H9 (cell line): ENCODE results near the gene HIGD1B. TPM values are rescaled to one million over a fixed set of nuclear protein-coding genes. Genes with fewer than 3 reads are reported as not detected.

Source experiments
- DNase-seq: peaks from one replicate; pipeline ENCODE4 v3.0.0-alpha.2; 2017
- H2AFZ ChIP-seq: one replicate; pipeline ENCODE4 v1.6.1; 2013; ENCODE audit warnings: mild to moderate bottlenecking, low read length, control low read depth, moderate library complexity
- H2AK5ac ChIP-seq: 2 replicates; pipeline ENCODE4 v1.6.1; 2013; ENCODE audit warnings: low read length, control low read depth, mixed read lengths; ENCODE audit not compliant: insufficient read length
- H2BK120ac ChIP-seq: one replicate; pipeline ENCODE4 v1.6.1; 2013; ENCODE audit warnings: low read depth, mild to moderate bottlenecking, low read length, control low read depth, inconsistent platforms; ENCODE audit not compliant: poor library complexity, severe bottlenecking
- H2BK12ac ChIP-seq: 2 replicates; pipeline ENCODE4 v1.6.1; 2013; ENCODE audit warnings: low read length, control low read depth, mixed read lengths, low read depth; ENCODE audit not compliant: insufficient read length
- H2BK15ac ChIP-seq: 2 replicates; pipeline ENCODE4 v1.6.1; 2013; ENCODE audit warnings: low read depth, low read length, control low read depth
- H2BK20ac ChIP-seq: one replicate; pipeline ENCODE4 v1.6.1; 2013; ENCODE audit warnings: low read depth, mild to moderate bottlenecking, low read length, control low read depth, inconsistent platforms; ENCODE audit not compliant: poor library complexity, severe bottlenecking
- H2BK5ac ChIP-seq: 2 replicates; pipeline ENCODE4 v1.6.1; 2013; ENCODE audit warnings: low read length, control low read depth, mixed read lengths; ENCODE audit not compliant: insufficient read length
- H3K14ac ChIP-seq: 2 replicates; pipeline ENCODE4 v1.6.1; 2013; ENCODE audit warnings: low read length, control low read depth; ENCODE audit not compliant: insufficient read depth
- H3K18ac ChIP-seq: 2 replicates; pipeline ENCODE4 v1.6.1; 2013; ENCODE audit warnings: low read depth, mild to moderate bottlenecking, mixed read lengths, low read length, control low read depth; ENCODE audit not compliant: insufficient read length
- H3K23ac ChIP-seq: 2 replicates; pipeline ENCODE4 v1.6.1; 2013; ENCODE audit warnings: low read length, control low read depth, mixed read lengths, low read depth; ENCODE audit not compliant: insufficient read length
- H3K23me2 ChIP-seq: 2 replicates; pipeline ENCODE4 v1.6.1; 2013; ENCODE audit warnings: low read depth, mild to moderate bottlenecking, mixed read lengths, low read length, control low read depth; ENCODE audit not compliant: insufficient read length, poor library complexity, severe bottlenecking
- H3K27ac ChIP-seq: 2 replicates; pipeline ENCODE4 v1.5.1; 2013; ENCODE audit warnings: low read length, control low read depth, mixed read lengths, low read depth; ENCODE audit not compliant: insufficient read length
- H3K27me3 ChIP-seq: 2 replicates; pipeline ENCODE4 v1.6.1; 2013; ENCODE audit warnings: low read length, control low read depth, inconsistent platforms; ENCODE audit not compliant: insufficient read depth
- H3K4ac ChIP-seq: 2 replicates; pipeline ENCODE4 v1.6.1; 2013; ENCODE audit warnings: low read depth, mild to moderate bottlenecking, control low read depth, inconsistent platforms, low read length, moderate library complexity
- H3K4me1 ChIP-seq: 2 replicates; pipeline ENCODE4 v1.6.1; 2013; ENCODE audit warnings: low read length, control low read depth, inconsistent platforms; ENCODE audit not compliant: insufficient read depth
- H3K4me2 ChIP-seq: 2 replicates; pipeline ENCODE4 v1.6.1; 2013; ENCODE audit warnings: low read length, control low read depth, mixed read lengths; ENCODE audit not compliant: insufficient read length, insufficient read depth
- H3K56ac ChIP-seq: 2 replicates; pipeline ENCODE4 v1.6.1; 2013; ENCODE audit warnings: low read depth, mild to moderate bottlenecking, mixed read lengths, low read length, control low read depth; ENCODE audit not compliant: insufficient read length
- H3K79me1 ChIP-seq: 2 replicates; pipeline ENCODE4 v1.6.1; 2013; ENCODE audit warnings: low read depth, mild to moderate bottlenecking, moderate library complexity, low read length, control low read depth, inconsistent platforms; ENCODE audit not compliant: insufficient read depth, poor library complexity, severe bottlenecking
- H3K79me2 ChIP-seq: 2 replicates; pipeline ENCODE4 v1.6.1; 2013; ENCODE audit warnings: low read length, control low read depth, inconsistent platforms; ENCODE audit not compliant: insufficient read depth
- H3K9ac ChIP-seq: 2 replicates; pipeline ENCODE4 v1.6.1; 2013; ENCODE audit warnings: low read length, control low read depth, mixed read lengths; ENCODE audit not compliant: insufficient read length; ENCODE audit errors: extremely low read depth
- H3K9me3 ChIP-seq: one replicate; pipeline ENCODE4 v1.6.1; 2013; ENCODE audit warnings: low read depth, low read length, inconsistent platforms; ENCODE audit not compliant: control insufficient read depth
- H3T11ph ChIP-seq: one replicate; pipeline ENCODE4 v1.6.1; 2013; ENCODE audit warnings: mild to moderate bottlenecking, low read length, control low read depth, inconsistent platforms
- H4K20me1 ChIP-seq: one replicate; pipeline ENCODE4 v1.6.1; 2013; ENCODE audit not compliant: control insufficient read depth, insufficient read length, insufficient read depth
- H4K5ac ChIP-seq: 2 replicates; pipeline ENCODE4 v1.6.1; 2013; ENCODE audit warnings: low read depth, mild to moderate bottlenecking, mixed read lengths, low read length, control low read depth; ENCODE audit not compliant: insufficient read length
- H4K8ac ChIP-seq: replicated peaks from 2 replicates; pipeline ENCODE4 v1.6.1; 2013; ENCODE audit warnings: low read length, control low read depth, mixed read lengths, low read depth; ENCODE audit not compliant: insufficient read length
- H4K91ac ChIP-seq: 2 replicates; pipeline ENCODE4 v1.6.1; 2013; ENCODE audit warnings: low read depth, mild to moderate bottlenecking, moderate library complexity, mixed read lengths, low read length, control low read depth; ENCODE audit not compliant: insufficient read length
- H3K27ac Mint-ChIP-seq, 3 experiments: 2 replicates in 2 of 3; 3 replicates in 1 of 3; pipeline ENCODE4 v1.8.0; 2020 to 2021; ENCODE audit warnings: mixed read lengths in 3 of 3, mild to moderate bottlenecking in 1 of 3, moderate library complexity in 1 of 3
- H3K27me3 Mint-ChIP-seq: 2 replicates; pipeline ENCODE4 v1.8.0; 2021; ENCODE audit warnings: low read depth, mild to moderate bottlenecking, moderate library complexity, mixed read lengths
- H3K36me3 Mint-ChIP-seq, 3 experiments: 2 replicates in 2 of 3; 3 replicates in 1 of 3; pipeline ENCODE4 v1.8.0; 2020 to 2021; ENCODE audit warnings: low read depth in 3 of 3, mixed read lengths in 3 of 3; ENCODE audit not compliant: insufficient read depth in 1 of 3
- H3K4me1 Mint-ChIP-seq, 2 experiments: 2 replicates each; pipeline ENCODE4 v1.8.0; 2020; ENCODE audit warnings: mixed read lengths in 2 of 2
- H3K4me3 Mint-ChIP-seq, 2 experiments: 2 replicates in 1 of 2; 3 replicates in 1 of 2; pipeline ENCODE4 v1.8.0; 2020 to 2021; ENCODE audit warnings: mild to moderate bottlenecking in 2 of 2, mixed read lengths in 2 of 2, moderate library complexity in 1 of 2
- H3K9me3 Mint-ChIP-seq, 2 experiments: 2 replicates in 1 of 2; 3 replicates in 1 of 2; pipeline ENCODE4 v1.8.0; 2020; ENCODE audit warnings: mild to moderate bottlenecking in 2 of 2, mixed read lengths in 2 of 2, moderate library complexity in 1 of 2
- CTCF ChIP-seq: fragments of 200-600 bp; sonication (generic); conservative IDR thresholded peaks from 3 replicates; pipeline ENCODE4 v1.8.0; 2021; ENCODE audit warnings: antibody characterized with exemption, mild to moderate bottlenecking
- WGBS: extraction: QIAGEN DNeasy Blood & Tissue Kit; methylation state at CpG from one replicate; pipeline ENCODE4 v1.1.7; 2013; ENCODE audit warnings: missing lambda C conversion rate, low lambda C conversion rate, mixed read lengths; ENCODE audit not compliant: insufficient read length; ENCODE audit errors: extremely low coverage; 5-methylcytosine and 5-hydroxymethylcytosine counted together
- total RNA-seq: library from RNA; stranded (reverse); gene quantifications from 2 replicates; pipeline ENCODE4 v1.2.1, GENCODE V29; 2021

HIGD1B gene
- total RNA-seq, 1 experiment from 2014 or later: not detected

DNA sequence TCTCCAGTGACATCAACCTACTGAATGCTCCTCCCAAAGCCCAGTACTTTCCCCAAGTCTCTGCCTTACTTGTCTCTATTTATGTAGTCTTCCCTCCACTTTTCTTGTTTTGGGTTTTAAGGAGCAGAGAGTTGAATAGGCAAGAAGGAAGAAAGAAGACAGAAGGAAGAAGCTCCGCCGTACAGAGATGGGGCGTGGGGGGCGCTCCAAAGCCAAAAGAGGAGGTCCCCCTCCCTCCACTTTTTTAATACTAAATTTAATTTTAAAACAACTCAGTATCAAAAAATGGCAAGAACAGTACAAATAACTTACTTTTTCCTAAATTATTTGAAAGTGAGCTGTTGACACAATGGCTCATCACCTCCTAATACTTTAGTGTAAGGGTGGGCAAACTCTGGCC lies 47.0 kb downstream of the HIGD1B start:
- H2BK5ac ChIP-seq: no peak overlapping the region
- H2BK120ac ChIP-seq: no peak overlapping the region
- H3K4me1 ChIP-seq: no peaks in the 10 kb centered on the region; the same call in 1 of the 2 replicates
- H3K9ac ChIP-seq: no peak overlapping the region
- no peak overlapping the region for H4K5ac ChIP-seq
- no peak overlapping the region for H3K23ac ChIP-seq
- Mint-ChIP-seq H3K27me3 (no peaks in the 10 kb centered on the region), H3K27ac (no peak overlapping the region), H3K36me3 (peaks cover 15 to 40% (median 26%) of the 10 kb centered on the region in 3 experiments), H3K4me3 (no peak overlapping the region), H3K9me3 (no peaks in the 10 kb centered on the region), H3K4me1 (peaks cover 5 to 6% of the 10 kb centered on the region in 2 experiments)
- no peak overlapping the region for H3K27ac ChIP-seq
- H2BK15ac ChIP-seq: no peak overlapping the region
- no peak for TF ChIP-seq CTCF
- no peak overlapping the region for H3K18ac ChIP-seq
- H3K4ac ChIP-seq: no peak overlapping the region
- no peak overlapping the region for H2BK20ac ChIP-seq
- peaks cover 4% of the 10 kb centered on the region for H3K23me2 ChIP-seq
- no peaks in the 10 kb centered on the region for H4K20me1 ChIP-seq
- H3K9me3 ChIP-seq: no peaks in the 10 kb centered on the region
- WGBS: no CpG with 5 or more reads among the region's 4 CpGs
- no peak overlapping the region for H2BK12ac ChIP-seq
- DNase-seq: no peak
- no peak overlapping the region for H2AFZ ChIP-seq
- H3K14ac ChIP-seq: no peak overlapping the region
- H3K79me1 ChIP-seq: peaks cover 2% of the 10 kb centered on the region
- no peak overlapping the region for H4K8ac ChIP-seq
- no peak overlapping the region for H3T11ph ChIP-seq
- H4K91ac ChIP-seq: no peak overlapping the region
- no peak overlapping the region for H3K4me2 ChIP-seq
- no peak overlapping the region for H3K56ac ChIP-seq
- no peaks in the 10 kb centered on the region for H3K27me3 ChIP-seq
- H2AK5ac ChIP-seq: no peak overlapping the region
- peaks cover 15% of the 10 kb centered on the region; the same call in 1 of the 2 replicates for H3K79me2 ChIP-seq
